Urinary bladder (tissue), 4 donors: ENCODE results near the gene SYS1. TPM values are rescaled to one million over a fixed set of nuclear protein-coding genes. Genes with fewer than 3 reads are reported as not detected.

Source experiments
- DNase-seq: peaks from one replicate; pipeline ENCODE4 v3.0.0-alpha.2; 2015; ENCODE audit errors: extremely low spot score
- H3K27ac ChIP-seq: one replicate; pipeline ENCODE4 v1.5.1; 2013; ENCODE audit warnings: low read depth, mild to moderate bottlenecking, moderate library complexity
- H3K36me3 ChIP-seq: one replicate; pipeline ENCODE4 v1.6.1; 2013; ENCODE audit warnings: mild to moderate bottlenecking, moderate library complexity; ENCODE audit not compliant: insufficient read depth
- H3K4me1 ChIP-seq: one replicate; pipeline ENCODE4 v1.6.1; 2013; ENCODE audit warnings: mild to moderate bottlenecking, moderate library complexity; ENCODE audit not compliant: insufficient read depth
- H3K4me3 ChIP-seq: one replicate; pipeline ENCODE4 v1.5.1; 2013; ENCODE audit warnings: low read depth, low read length
- WGBS: extraction: QIAGEN DNeasy Blood & Tissue Kit; methylation state at CpG from one replicate; pipeline ENCODE4 v1.1.7; 2013; 5-methylcytosine and 5-hydroxymethylcytosine counted together
- polyA plus RNA-seq: library from polyadenylated mRNA; stranded (reverse); fragments of 200-250 nt; gene quantifications from one replicate; pipeline ENCODE4 v1.2.3, GENCODE V29; 2013
- total RNA-seq: library from RNA; depleted of rRNA; stranded (reverse); fragments of >200 nt; gene quantifications from one replicate; pipeline ENCODE4 v1.2.3, GENCODE V29; 2014
- donor health status: healthy with polysubstance abuse.
- donor health status: healthy.

SYS1 gene
- total and polyA plus RNA-seq, 2 donors = 19.5 to 39.4 TPM

- Histone ChIP-seq H3K4me1 (no peaks in the 10 kb centered on the region), H3K27ac (no peak overlapping the region), H3K4me3 (no peak overlapping the region), H3K36me3 (peaks cover 3% of the 10 kb centered on the region)
- no peak for DNase-seq
- WGBS = 84% methylated on average over 10 of the region's 10 CpGs
These were observed 9.3 kb downstream of the SYS1 start for GRCh38 chr20:45372241-45372640.

- H3K27ac ChIP-seq = no peak overlapping the region
- H3K36me3 ChIP-seq = peaks cover 2% of the 10 kb centered on the region
- no peak overlapping the region for H3K4me3 ChIP-seq
- DNase-seq = no peak
- H3K4me1 ChIP-seq = no peaks in the 10 kb centered on the region
- 37% methylated on average over 30 of the region's 30 CpGs for WGBS
These were observed 9.8 kb downstream of the SYS1 start for GRCh38 chr20:45372646-45373352.

- DNase-seq = peak; percentile 46
- no peaks in the 10 kb centered on the region for H3K4me1 ChIP-seq
- no peak overlapping the region for H3K27ac ChIP-seq
- WGBS = 9% methylated on average over 38 of the region's 38 CpGs
- H3K36me3 ChIP-seq = no peaks in the 10 kb centered on the region
- peak overlapping the region; percentile 37 for H3K4me3 ChIP-seq
These were observed 10.6 kb downstream of the SYS1 start for GRCh38 chr20:45373353-45374100.

GRCh38 chr20:45374101-45374467, 11.1 kb downstream of the SYS1 start:
- WGBS = 62% methylated on average over 9 of the region's 9 CpGs
- no peaks in the 10 kb centered on the region for H3K4me1 ChIP-seq
- no peak overlapping the region for H3K27ac ChIP-seq
- DNase-seq = no peak
- H3K4me3 ChIP-seq = peak overlapping the region; percentile 37
- H3K36me3 ChIP-seq = no peaks in the 10 kb centered on the region

- Histone ChIP-seq H3K4me3 (no peak overlapping the region), H3K27ac (no peak overlapping the region), H3K4me1 (no peaks in the 10 kb centered on the region), H3K36me3 (no peaks in the 10 kb centered on the region)
- 93% methylated on average over 14 of the region's 14 CpGs for WGBS
- no peak for DNase-seq
These were observed 12.0 kb downstream of the SYS1 start for GRCh38 chr20:45374966-45375365.

- Histone ChIP-seq H3K36me3 (no peaks in the 10 kb centered on the region), H3K4me1 (no peaks in the 10 kb centered on the region), H3K4me3 (no peak overlapping the region), H3K27ac (no peak overlapping the region)
- no peak for DNase-seq
- WGBS = 77% methylated on average over 11 of the region's 11 CpGs
These were observed 14.3 kb downstream of the SYS1 start for GRCh38 chr20:45377269-45377668.

GRCh38 chr20:45378191-45378590, 15.2 kb downstream of the SYS1 start, which contains the start of gene TP53TG5:
TSS of gene TP53TG5 (minus strand) at chr20:45378325. CDS start at chr20:45378236, 89 bp downstream.
- no peak within 1 kb of the TSS for H3K4me3 ChIP-seq
- H3K36me3 ChIP-seq = no peaks in the 10 kb centered on the region
- no peak within 1 kb of the TSS for H3K27ac ChIP-seq
- H3K4me1 ChIP-seq = no peaks in the 10 kb centered on the region
- DNase-seq = no peak
- 91% methylated on average over 1 of the region's 1 CpG for WGBS

GRCh38 chr20:45387274-45387673, 24.3 kb downstream of the SYS1 start:
- Histone ChIP-seq H3K4me1 (no peaks in the 10 kb centered on the region), H3K4me3 (no peak overlapping the region), H3K36me3 (no peaks in the 10 kb centered on the region), H3K27ac (no peak overlapping the region)
- WGBS = 94% methylated on average over 1 of the region's 1 CpG
- DNase-seq = no peak

GRCh38 chr20:45390931-45391330, 28.0 kb downstream of the SYS1 start:
- DNase-seq = no peak
- no peak overlapping the region for H3K27ac ChIP-seq
- H3K36me3 ChIP-seq = no peaks in the 10 kb centered on the region
- no peaks in the 10 kb centered on the region for H3K4me1 ChIP-seq
- 96% methylated on average over 2 of the region's 2 CpGs for WGBS
- H3K4me3 ChIP-seq = no peak overlapping the region

GRCh38 chr20:45391559-45391958, 28.6 kb downstream of the SYS1 start:
- 65% methylated on average over 2 of the region's 2 CpGs for WGBS
- Histone ChIP-seq H3K27ac (no peak overlapping the region), H3K36me3 (no peaks in the 10 kb centered on the region), H3K4me1 (no peaks in the 10 kb centered on the region), H3K4me3 (no peak overlapping the region)
- no peak for DNase-seq

- Histone ChIP-seq H3K27ac (no peak overlapping the region), H3K4me1 (no peaks in the 10 kb centered on the region), H3K4me3 (no peak overlapping the region), H3K36me3 (no peaks in the 10 kb centered on the region)
- no peak for DNase-seq
- 78% methylated on average over 3 of the region's 3 CpGs for WGBS
These were observed 29.8 kb downstream of the SYS1 start for GRCh38 chr20:45392733-45393132.

GRCh38 chr20:45394221-45395113, 31.5 kb downstream of the SYS1 start:
- H3K27ac ChIP-seq = no peak overlapping the region
- H3K4me1 ChIP-seq = no peaks in the 10 kb centered on the region
- H3K36me3 ChIP-seq = no peaks in the 10 kb centered on the region
- 85% methylated on average over 21 of the region's 21 CpGs for WGBS
- no peak for DNase-seq
- no peak overlapping the region for H3K4me3 ChIP-seq

- Histone ChIP-seq H3K4me1 (no peaks in the 10 kb centered on the region), H3K36me3 (no peaks in the 10 kb centered on the region), H3K4me3 (no peak overlapping the region), H3K27ac (no peak overlapping the region)
- WGBS = 91% methylated on average over 7 of the region's 7 CpGs
- no peak for DNase-seq
These were observed 32.1 kb downstream of the SYS1 start for GRCh38 chr20:45395114-45395415.
